D341Med (cell line): ENCODE measurements around the gene VSIR.

Experiments used
- DNase-seq: peaks from one replicate; pipeline ENCODE4 v3.0.0; 2012; ENCODE audit warnings: low spot score

The VSIR gene

DNA sequence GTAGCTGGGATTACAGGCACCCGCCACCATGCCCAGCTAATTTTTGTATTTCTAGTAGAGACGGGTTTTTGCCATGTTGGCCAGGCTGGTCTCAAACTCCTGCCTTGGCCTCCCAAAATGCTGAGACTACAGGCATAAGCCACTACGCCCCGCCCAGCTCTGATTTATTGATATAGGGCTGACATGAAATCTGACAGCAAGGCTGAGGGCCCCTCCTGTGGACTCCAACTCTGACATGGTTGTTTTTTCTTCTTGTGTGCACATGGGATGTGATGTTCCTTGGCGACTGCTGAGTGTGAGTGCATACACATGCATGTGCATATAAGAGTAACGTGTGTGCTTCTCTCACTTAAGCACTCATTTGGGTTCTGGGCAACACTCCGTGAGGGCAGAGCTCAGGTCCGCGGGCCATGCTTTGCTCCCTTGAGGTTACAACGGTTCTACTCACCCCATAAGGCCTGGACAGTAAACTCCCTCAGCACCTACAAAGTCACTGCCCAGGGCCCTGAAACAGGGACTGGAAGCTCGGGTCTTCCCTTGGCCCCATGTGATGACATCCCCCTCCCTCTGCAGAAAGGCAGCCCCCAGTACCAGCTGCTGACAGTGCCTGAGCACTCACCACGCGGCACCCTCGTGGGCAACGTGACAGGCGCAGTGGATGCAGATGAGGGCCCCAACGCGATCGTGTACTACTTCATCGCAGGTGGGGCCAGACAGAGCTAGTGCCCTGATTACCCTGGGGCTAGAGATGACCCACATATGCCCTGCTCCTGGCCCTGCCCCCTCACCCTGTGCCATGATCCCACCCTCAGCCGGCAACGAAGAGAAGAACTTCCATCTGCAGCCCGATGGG lies 33.6 kb upstream of the VSIR start:
- DNase-seq: no peak

DNA sequence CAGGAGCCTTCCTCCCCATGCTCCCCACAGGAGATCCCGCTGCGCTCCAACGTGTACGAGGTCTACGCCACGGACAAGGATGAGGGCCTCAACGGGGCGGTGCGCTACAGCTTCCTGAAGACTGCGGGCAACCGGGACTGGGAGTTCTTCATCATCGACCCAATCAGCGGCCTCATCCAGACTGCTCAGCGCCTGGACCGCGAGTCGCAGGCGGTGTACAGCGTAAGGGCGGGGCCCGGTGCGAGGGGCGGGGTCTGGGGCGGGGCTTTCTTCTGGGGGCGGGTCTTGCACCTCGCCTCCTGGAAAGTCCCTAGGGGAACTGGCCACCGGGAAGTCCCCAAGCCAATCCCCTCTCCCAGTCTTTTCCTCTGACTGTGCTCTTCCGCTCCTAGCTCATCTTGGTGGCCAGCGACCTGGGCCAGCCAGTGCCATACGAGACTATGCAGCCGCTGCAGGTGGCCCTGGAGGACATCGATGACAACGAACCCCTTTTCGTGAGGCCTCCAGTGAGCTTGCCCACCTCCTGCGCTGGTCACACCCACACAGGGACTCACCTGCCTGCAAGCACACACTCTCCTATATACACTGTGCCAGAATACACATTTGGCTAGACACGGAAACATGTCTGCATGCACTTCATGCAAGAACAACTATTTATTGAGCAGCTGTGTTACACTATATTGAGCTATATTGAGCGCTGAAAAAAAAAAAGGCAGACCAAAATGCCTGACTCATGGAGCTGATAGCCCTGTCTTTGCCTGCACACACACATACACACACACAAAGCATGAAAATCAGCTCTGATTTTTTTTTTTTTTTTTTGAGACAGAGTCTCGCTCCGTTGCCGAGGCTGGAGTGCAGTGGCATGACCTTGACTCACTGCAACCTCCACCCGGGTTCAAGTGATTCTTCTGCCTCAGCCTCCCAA lies 32.7 kb upstream of the VSIR start:
- peak; percentile 36 for DNase-seq

GRCh38 chr10:71804077-71804476 lies 30.8 kb upstream of the VSIR start:
- no peak for DNase-seq

DNA sequence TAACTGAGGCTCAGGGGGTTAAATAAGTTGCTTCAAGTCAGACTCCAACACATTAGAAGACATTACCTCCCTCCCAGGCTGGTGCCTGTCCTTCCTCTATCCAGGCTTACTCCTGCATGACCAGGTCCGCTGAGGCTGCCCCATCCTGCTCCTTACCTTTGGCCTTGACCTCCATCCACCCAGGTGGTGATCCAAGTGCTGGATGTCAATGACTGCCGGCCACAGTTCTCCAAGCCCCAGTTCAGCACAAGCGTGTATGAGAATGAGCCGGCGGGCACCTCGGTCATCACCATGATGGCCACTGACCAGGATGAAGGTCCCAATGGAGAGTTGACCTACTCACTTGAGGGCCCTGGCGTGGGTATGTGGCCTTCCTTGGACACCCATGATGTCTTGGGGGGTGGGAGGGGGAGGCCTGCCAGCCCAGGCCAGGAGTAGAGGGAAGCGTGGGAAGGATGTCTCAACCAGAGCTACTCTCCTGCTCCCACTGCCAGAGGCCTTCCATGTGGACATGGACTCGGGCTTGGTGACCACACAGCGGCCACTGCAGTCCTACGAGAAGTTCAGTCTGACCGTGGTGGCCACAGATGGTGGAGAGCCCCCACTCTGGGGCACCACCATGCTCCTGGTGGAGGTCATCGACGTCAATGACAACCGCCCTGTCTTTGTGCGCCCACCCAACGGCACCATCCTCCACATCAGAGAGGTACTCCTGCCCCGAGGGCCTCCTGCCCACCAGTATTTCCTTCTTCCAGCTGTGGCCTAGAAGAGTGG lies 29.6 kb upstream of the VSIR start:
- no peak for DNase-seq

- DNase-seq: no peak
Measured at GRCh38 chr10:71802235-71802634, 28.9 kb upstream of the VSIR start.

DNA sequence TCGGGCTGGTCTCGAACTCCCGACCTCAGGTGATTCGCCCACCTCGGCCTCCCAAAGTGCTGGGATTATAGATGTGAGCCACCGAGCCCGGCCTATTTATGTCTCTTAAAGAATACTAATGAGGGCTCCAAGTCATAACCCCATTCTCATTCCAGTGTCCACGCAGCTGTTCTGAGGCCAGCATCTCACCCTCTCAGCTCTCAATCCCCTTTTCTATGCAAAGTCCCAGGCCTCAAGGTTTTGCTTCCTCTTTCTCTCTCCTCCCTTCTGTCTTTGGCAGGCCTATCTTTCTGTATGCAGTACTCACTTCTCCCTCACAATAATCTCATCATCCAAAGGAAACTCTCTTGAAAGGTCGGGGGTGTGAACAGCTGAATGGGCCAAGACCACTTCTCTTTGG lies 28.0 kb upstream of the VSIR start:
- no peak for DNase-seq

GRCh38 chr10:71799608-71800453 lies 26.5 kb upstream of the VSIR start:
- DNase-seq: no peak

DNA sequence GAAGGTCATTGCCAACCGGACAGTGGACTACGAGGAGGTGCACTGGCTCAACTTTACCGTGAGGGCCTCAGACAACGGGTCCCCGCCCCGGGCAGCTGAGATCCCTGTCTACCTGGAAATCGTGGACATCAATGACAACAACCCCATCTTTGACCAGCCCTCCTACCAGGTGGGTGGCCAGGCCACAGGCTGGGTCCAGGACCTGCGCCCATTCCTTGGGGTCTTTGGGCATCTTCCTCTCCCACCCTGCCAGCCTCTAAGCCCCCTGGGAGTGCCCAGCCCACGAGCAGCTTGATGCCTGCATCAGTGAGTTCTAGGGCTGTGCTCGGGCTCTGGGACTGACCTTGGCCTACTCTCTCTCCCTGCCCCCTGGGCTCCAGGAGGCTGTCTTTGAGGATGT lies 25.8 kb upstream of the VSIR start:
- no peak for DNase-seq

DNA sequence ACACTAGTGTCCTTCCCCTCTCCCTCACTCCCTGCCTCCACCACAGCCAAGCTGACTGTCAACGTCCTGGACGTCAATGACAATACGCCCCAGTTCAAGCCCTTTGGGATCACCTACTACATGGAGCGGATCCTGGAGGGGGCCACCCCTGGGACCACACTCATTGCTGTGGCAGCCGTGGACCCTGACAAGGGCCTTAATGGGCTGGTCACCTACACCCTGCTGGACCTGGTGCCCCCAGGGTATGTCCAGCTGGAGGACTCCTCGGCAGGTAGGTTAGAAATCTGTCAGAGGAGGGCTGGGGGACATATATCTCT lies 24.9 kb upstream of the VSIR start:
- DNase-seq: no peak

DNA sequence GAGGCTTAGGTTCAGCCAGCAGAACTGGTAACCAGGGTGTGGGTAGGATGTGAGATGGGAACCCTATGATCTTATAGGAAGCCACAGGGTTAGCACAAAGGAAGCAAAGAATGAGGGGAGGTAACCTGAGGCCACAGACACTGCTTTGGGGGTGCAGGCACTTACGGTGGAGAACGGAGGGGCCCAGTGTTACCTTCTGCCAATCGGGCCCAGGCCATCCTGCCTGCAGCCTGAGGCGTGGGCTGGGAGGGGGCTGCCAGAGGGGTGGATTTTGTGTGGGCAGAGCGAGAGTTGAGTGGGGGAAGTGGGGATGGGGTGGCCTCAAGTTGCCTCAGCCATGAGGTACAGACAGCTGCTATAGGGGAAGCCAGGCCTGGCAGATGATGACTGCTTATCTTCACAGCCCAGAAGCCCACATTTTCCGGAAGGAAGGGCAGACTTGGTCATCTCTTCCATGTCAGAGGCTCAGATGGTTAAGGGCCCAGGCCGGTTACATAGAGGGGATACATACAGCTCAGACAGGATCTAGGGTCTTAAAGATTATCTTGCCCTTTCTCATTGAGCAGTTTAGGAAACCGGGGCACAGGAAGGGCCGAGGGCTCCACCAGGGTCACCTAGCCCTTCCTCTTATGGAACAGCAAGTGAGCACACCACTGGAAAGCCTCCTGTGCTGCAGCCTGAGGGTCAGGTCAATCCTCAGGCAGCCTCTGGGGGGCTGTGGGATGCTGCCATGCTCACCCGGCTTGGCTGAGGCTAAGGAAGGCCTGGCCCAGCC lies 24.4 kb upstream of the VSIR start:
- no peak for DNase-seq

DNA sequence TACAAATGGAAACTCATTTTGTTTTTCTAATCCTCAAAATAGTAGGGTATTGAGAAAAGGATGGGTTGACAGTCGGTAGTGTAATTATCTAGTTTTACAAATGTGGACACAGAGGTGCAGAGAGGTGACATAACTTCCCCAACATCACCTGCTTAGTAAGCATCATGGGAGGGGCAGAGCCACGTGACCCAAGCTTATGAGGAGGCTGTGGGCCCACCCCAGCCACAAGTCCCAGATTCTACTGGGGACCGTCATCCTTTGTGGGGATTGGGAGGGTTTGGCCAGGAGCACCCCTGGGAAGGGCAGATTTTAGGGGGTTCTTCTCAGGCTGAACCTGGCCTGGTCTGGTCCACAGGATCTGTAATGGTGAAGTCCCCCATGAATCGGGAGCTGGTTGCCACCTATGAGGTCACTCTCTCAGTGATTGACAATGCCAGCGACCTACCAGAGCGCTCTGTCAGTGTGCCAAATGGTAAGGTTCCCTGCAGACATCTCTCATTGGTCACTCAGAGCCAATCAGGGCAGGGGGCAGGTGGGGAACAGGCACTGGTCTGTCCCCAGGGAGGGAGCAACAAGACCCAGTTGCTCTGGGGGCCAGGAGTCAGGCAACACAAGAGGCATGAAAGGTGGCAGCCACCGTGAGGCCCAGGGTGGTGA lies 23.6 kb upstream of the VSIR start:
- DNase-seq: no peak

GRCh38 chr10:71795248-71795647 lies 21.9 kb upstream of the VSIR start:
- no peak for DNase-seq

DNA sequence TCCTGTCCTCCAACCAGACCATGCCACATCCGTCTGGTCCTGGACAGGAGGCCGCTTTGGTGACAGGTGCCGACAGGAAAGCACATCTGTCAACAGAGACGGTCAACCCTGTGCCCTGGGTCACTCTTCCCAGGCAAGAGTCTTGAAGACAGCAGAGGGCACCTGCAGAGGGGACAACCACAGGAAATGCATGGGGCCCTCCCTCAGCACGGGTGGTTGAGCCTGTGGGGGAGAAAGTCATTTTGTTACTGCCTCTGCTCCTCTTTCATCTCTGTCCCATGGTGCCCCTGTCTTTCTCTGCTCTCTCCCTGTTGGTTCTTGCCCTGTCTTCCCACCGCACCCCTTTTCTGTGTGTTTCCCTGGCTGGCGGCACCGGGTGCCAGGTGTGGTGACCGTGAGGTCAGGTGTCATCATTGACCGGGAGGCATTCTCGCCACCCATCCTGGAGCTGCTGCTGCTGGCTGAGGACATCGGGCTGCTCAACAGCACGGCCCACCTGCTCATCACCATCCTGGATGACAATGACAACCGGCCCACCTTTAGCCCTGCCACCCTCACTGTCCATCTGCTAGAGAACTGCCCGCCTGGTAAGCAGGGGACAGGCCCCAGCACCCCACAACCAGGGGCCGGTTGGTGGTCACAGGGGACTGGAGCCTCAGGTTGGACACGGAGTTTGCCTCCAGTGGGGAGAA lies 17.6 kb upstream of the VSIR start:
- no peak for DNase-seq

DNA sequence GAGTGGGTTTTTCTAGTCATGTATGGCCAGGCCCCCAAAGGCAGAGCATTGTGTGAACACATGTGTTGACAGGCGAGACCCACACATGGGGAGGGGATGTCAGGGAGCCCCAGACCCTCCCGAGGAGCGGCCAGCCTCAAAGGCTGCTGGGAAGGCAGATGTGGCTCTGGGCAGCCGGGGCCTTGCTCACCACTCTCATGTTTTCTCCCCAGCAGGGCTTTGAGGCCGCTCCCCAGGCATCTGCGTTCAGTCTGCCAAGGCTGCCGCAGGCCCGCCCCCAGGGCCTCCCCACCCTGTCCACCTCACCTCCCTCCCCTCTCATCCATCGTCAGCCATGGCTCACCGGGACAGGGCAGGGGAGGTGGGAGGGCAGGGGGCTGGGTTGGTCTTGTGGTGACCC lies 16.6 kb upstream of the VSIR start:
- no peak for DNase-seq

DNA sequence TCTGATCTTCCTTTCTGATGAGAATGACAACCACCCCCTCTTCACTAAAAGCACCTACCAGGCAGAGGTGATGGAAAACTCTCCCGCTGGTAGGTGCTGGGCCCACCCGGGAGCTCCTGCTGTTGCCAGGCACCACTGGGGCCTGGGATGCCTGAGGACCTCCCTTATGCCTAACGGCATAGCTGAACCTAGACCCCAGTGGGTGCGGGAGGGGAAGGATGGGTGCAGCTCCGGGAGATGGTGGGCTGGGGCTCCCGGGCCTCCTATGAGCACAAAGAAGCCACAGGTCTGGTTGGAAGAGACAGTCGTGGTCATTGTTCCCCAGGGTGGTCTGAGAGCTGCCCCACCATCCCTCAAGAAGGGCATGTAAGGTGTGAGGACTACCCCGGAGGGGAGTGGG lies 15.6 kb upstream of the VSIR start:
- DNase-seq: no peak

- no peak for DNase-seq
Measured at GRCh38 chr10:71784679-71785272, 11.5 kb upstream of the VSIR start.

DNA sequence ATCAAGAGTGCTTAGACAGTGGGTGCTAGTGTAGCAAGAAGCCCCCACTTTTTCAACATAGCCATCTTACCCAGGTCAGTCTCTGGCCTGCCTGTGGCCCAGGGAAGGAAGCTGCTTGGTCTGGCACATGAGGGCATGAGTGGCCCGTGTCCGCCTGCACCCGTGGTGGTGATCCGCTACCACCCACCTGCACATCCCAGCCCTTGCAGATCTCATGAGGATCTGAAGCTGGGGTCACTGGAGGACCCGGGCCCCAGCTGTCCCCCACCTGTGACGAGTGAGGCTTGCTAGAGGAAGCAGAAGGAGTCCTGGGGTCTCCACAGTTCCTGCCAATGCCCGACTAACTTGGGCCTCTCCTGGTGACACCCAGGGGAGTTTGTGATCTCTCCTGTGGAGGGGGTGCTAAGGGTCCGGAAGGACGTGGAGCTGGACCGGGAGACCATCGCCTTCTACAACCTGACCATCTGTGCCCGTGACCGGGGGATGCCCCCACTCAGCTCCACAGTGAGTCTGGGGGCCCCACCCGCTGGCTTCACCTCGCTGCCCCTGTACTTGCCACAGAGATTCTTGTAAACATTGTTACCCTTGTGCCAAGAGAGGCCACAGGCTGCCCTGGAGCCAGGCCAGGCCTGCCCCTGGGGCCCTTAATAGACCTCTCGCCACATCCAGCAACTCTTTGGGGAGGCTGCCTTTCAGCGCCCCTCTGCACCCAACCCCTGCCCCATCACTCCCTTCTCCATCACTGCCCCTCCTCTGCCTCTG lies 10.8 kb upstream of the VSIR start:
- no peak for DNase-seq

GRCh38 chr10:71782917-71783490 lies 9.7 kb upstream of the VSIR start:
- no peak for DNase-seq
